ENCODE measurements around the gene FAHD2A. TPM values are rescaled to one million over a fixed set of nuclear protein-coding genes. Genes with fewer than 3 reads are reported as not detected.

Gene FAHD2A
- total RNA-seq = 17.1 and 22.5 TPM in 2 replicates

GRCh38 chr2:95402370-95403203 is at the start of gene FAHD2A:
TSS of gene FAHD2A (plus strand) at chr2:95402708. CDS start at chr2:95405559, 2,851 bp downstream.

Other genes starting within 250 kb of the FAHD2A start
- gene ZNF514, start 242.9 kb upstream of the FAHD2A start, total RNA-seq = 4.3 and 6.8 TPM in 2 replicates
- 6.0 and 7.2 TPM in 2 replicates for gene ZNF2, start 236.9 kb upstream of the FAHD2A start, total RNA-seq
- 1.9 and 2.8 TPM in 2 replicates for gene ZNF892, start 195.2 kb upstream of the FAHD2A start, total RNA-seq
- 0.09 and 0.12 TPM in 2 replicates for gene PROM2, start 128.3 kb upstream of the FAHD2A start, total RNA-seq
- gene KCNIP3, start 105.4 kb upstream of the FAHD2A start, total RNA-seq = 22.5 and 41.2 TPM in 2 replicates
- gene TRIM43B, start 82.0 kb downstream of the FAHD2A start, total RNA-seq = not detected in 2 replicates
- gene TRIM43, start 189.3 kb downstream of the FAHD2A start, total RNA-seq = not detected in 2 replicates